Stimulated activated CD8-positive, alpha-beta memory T cell treated with anti-CD3 and anti-CD28 coated beads, Interleukin-7, amount 100 ng/mL, for 24 hours (primary cell): ENCODE measurements around the gene POLR1C.
"Not testable (repeated sequence)": the region's sequence is repeated elsewhere in the genome, so short reads cannot be mapped to it uniquely, and the experiment has no call there.

Experiments
- DNase-seq: peaks from one replicate; pipeline ENCODE4 v3.0.0-alpha.2; 2020; ENCODE audit warnings: low read depth

POLR1C gene

GRCh38 chr6:43493230-43493629 is 23.7 kb upstream of the POLR1C start:
- DNase-seq: no peak

- no peak for DNase-seq
These were observed 23.1 kb upstream of the POLR1C start for GRCh38 chr6:43493833-43494232.

- DNase-seq: no peak
These were observed 22.6 kb upstream of the POLR1C start for GRCh38 chr6:43494321-43494720.

- no peak for DNase-seq
These were observed 22.1 kb upstream of the POLR1C start for GRCh38 chr6:43494766-43495165.

- DNase-seq: no peak
These were observed 21.4 kb upstream of the POLR1C start for GRCh38 chr6:43495409-43495941.

GRCh38 chr6:43496370-43497128 is 20.3 kb upstream of the POLR1C start:
- DNase-seq: no peak

GRCh38 chr6:43497129-43497396 is 19.8 kb upstream of the POLR1C start:
- no peak for DNase-seq

- DNase-seq: no peak
These were observed 19.2 kb upstream of the POLR1C start for GRCh38 chr6:43497689-43498088.

GRCh38 chr6:43498291-43498690 is 18.6 kb upstream of the POLR1C start:
- not testable (repeated sequence) for DNase-seq

GRCh38 chr6:43499028-43499815 is 17.7 kb upstream of the POLR1C start:
- DNase-seq: no peak

GRCh38 chr6:43500921-43501320 is 16.0 kb upstream of the POLR1C start:
- no peak for DNase-seq

- DNase-seq: no peak
These were observed 14.2 kb upstream of the POLR1C start for GRCh38 chr6:43502666-43503065.

- no peak for DNase-seq
These were observed 13.4 kb upstream of the POLR1C start for GRCh38 chr6:43503443-43503842.

- DNase-seq: no peak
These were observed 11.9 kb upstream of the POLR1C start for GRCh38 chr6:43504756-43505593.

- no peak for DNase-seq
These were observed 11.2 kb upstream of the POLR1C start for GRCh38 chr6:43505718-43506117.

GRCh38 chr6:43506171-43506570 is 10.7 kb upstream of the POLR1C start:
- DNase-seq: no peak

GRCh38 chr6:43506667-43507471 is 10.0 kb upstream of the POLR1C start:
- DNase-seq: peak; percentile 70

GRCh38 chr6:43508481-43509141 is 8.3 kb upstream of the POLR1C start:
- DNase-seq: no peak

GRCh38 chr6:43509142-43509983 is 7.5 kb upstream of the POLR1C start:
- DNase-seq: no peak
